ENCODE results near the gene DHRS4L2. TPM values are rescaled to one million over a fixed set of nuclear protein-coding genes. Genes with fewer than 3 reads are reported as not detected.

Gene DHRS4L2
- total RNA-seq, 1 donor from 2014 or later: 17.9 TPM

DNA sequence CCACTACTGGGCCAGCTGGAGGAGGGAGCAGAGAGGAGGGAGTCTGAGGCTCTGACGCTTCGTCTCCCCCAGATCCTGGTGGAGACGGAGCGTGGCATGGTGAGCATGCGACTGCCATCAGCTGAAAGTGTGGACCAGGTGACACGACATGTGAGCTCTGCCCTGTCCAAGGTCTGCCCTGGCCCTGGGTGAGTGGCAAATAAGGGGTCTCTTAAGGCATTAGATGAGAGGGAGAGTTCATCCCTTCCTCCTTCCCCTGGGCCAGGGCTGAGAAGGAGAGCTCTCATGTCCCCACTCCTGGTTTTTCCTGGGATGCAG is 65.6 kb downstream of the DHRS4L2 start:
- ATAC-seq (ENCODE audit: low read depth): no peak
- H3K4me1 Mint-ChIP-seq: peaks cover 25% of the 10 kb centered on the region
- peaks cover 6% of the 10 kb centered on the region for H3K27me3 Mint-ChIP-seq
- DNase-seq: no peak
- TF ChIP-seq, protein P1, sequence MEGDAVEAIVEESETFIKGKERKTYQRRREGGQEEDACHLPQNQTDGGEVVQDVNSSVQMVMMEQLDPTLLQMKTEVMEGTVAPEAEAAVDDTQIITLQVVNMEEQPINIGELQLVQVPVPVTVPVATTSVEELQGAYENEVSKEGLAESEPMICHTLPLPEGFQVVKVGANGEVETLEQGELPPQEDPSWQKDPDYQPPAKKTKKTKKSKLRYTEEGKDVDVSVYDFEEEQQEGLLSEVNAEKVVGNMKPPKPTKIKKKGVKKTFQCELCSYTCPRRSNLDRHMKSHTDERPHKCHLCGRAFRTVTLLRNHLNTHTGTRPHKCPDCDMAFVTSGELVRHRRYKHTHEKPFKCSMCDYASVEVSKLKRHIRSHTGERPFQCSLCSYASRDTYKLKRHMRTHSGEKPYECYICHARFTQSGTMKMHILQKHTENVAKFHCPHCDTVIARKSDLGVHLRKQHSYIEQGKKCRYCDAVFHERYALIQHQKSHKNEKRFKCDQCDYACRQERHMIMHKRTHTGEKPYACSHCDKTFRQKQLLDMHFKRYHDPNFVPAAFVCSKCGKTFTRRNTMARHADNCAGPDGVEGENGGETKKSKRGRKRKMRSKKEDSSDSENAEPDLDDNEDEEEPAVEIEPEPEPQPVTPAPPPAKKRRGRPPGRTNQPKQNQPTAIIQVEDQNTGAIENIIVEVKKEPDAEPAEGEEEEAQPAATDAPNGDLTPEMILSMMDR (IDR thresholded peaks at IDR 0.05): no peak
- intact Hi-C loops (cut with micrococcal nuclease): no loop called here
- H3K4me3 Mint-ChIP-seq: no peak overlapping the region
- ChIA-PET POLR2A (interaction anchor here (1.1 kb wide), 1 partner anchor 54 kb away, joined by 3 read pairs; no protein-coding TSS in a partner anchor), CTCF (interaction anchor here (1.3 kb wide), 1 partner anchor 55 kb away, joined by 3 read pairs; no protein-coding TSS in a partner anchor)
- H3K9me3 Mint-ChIP-seq: no peaks in the 10 kb centered on the region
- peaks cover 1% of the 10 kb centered on the region for H3K36me3 Mint-ChIP-seq (ENCODE audit: low read depth)
- no peak overlapping the region for H3K27ac Mint-ChIP-seq

- intact Hi-C loops (cut with micrococcal nuclease): no loop called here
- Mint-ChIP-seq H3K4me3 (no peak overlapping the region), H3K36me3 (ENCODE audit: low read depth) (peaks cover 1% of the 10 kb centered on the region), H3K27me3 (peaks cover 6% of the 10 kb centered on the region), H3K4me1 (peaks cover 22% of the 10 kb centered on the region), H3K27ac (no peak overlapping the region), H3K9me3 (no peaks in the 10 kb centered on the region)
- DNase-seq (no peak), ATAC-seq (ENCODE audit: low read depth) (no peak)
- TF ChIP-seq, protein P1 (IDR thresholded peaks at IDR 0.05): no peak
- CTCF ChIA-PET: interaction anchor here (1.3 kb wide), 1 partner anchor 54 kb away, joined by 3 read pairs; no protein-coding TSS in a partner anchor
- POLR2A ChIA-PET: interaction anchor here (1.1 kb wide), 1 partner anchor 54 kb away, joined by 3 read pairs; no protein-coding TSS in a partner anchor
Observed at GRCh38 chr14:24054646-24055045, 65.9 kb downstream of the DHRS4L2 start.

Other genes with a start within 250 kb of the DHRS4L2 start
- gene DHRS4, start 35.2 kb upstream of the DHRS4L2 start, total RNA-seq: 15.8 and 16.1 TPM in 2 replicates
- gene CARMIL3, start 63.1 kb downstream of the DHRS4L2 start, total RNA-seq: 3.5 and 3.9 TPM in 2 replicates
- gene CPNE6, start 82.6 kb downstream of the DHRS4L2 start, total RNA-seq: 0.09 TPM in 1 of 2 replicates, not detected in the other
- gene PCK2, start 105.4 kb downstream of the DHRS4L2 start, total RNA-seq: 82.1 and 102 TPM in 2 replicates
- gene DCAF11, start 125.8 kb downstream of the DHRS4L2 start, total RNA-seq: 84.3 and 86.5 TPM in 2 replicates
- 5.4 and 5.5 TPM in 2 replicates for gene NRL, start 126.0 kb downstream of the DHRS4L2 start, total RNA-seq
- 2.3 and 2.4 TPM in 2 replicates for gene FITM1, start 141.7 kb downstream of the DHRS4L2 start, total RNA-seq
- 406 and 449 TPM in 2 replicates for gene PSME1, start 147.3 kb downstream of the DHRS4L2 start, total RNA-seq
- gene EMC9, start 152.7 kb downstream of the DHRS4L2 start, total RNA-seq: 22.5 and 22.6 TPM in 2 replicates
- 285 and 312 TPM in 2 replicates for gene PSME2, start 157.7 kb downstream of the DHRS4L2 start, total RNA-seq
- gene RNF31, start 158.6 kb downstream of the DHRS4L2 start, total RNA-seq: 87.4 and 99.8 TPM in 2 replicates
- 221 and 229 TPM in 2 replicates for gene IRF9, start 172.3 kb downstream of the DHRS4L2 start, total RNA-seq
- 27.0 and 35.3 TPM in 2 replicates for gene REC8, start 183.2 kb downstream of the DHRS4L2 start, total RNA-seq
- 76.4 and 80.3 TPM in 2 replicates for gene IPO4, start 199.9 kb downstream of the DHRS4L2 start, total RNA-seq
- 24.5 and 26.3 TPM in 2 replicates for gene TM9SF1, start 206.5 kb downstream of the DHRS4L2 start, total RNA-seq
- 0.66 and 0.98 TPM in 2 replicates for gene TSSK4, start 216.8 kb downstream of the DHRS4L2 start, total RNA-seq
- 88.5 and 117 TPM in 2 replicates for gene CHMP4A, start 224.6 kb downstream of the DHRS4L2 start, total RNA-seq
- gene MDP1, start 227.1 kb downstream of the DHRS4L2 start, total RNA-seq: 12.7 and 16.3 TPM in 2 replicates
- gene NEDD8, start 243.4 kb downstream of the DHRS4L2 start, total RNA-seq: 129 and 149 TPM in 2 replicates
- gene GMPR2, start 244.0 kb downstream of the DHRS4L2 start, total RNA-seq: 43.8 and 50.2 TPM in 2 replicates